ENCODE results near the gene PRRX2.

- TF ChIP-seq, protein P1, sequence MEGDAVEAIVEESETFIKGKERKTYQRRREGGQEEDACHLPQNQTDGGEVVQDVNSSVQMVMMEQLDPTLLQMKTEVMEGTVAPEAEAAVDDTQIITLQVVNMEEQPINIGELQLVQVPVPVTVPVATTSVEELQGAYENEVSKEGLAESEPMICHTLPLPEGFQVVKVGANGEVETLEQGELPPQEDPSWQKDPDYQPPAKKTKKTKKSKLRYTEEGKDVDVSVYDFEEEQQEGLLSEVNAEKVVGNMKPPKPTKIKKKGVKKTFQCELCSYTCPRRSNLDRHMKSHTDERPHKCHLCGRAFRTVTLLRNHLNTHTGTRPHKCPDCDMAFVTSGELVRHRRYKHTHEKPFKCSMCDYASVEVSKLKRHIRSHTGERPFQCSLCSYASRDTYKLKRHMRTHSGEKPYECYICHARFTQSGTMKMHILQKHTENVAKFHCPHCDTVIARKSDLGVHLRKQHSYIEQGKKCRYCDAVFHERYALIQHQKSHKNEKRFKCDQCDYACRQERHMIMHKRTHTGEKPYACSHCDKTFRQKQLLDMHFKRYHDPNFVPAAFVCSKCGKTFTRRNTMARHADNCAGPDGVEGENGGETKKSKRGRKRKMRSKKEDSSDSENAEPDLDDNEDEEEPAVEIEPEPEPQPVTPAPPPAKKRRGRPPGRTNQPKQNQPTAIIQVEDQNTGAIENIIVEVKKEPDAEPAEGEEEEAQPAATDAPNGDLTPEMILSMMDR (optimal IDR thresholded peaks at IDR 0.05 in 1 of 3, IDR thresholded peaks at IDR 0.05 in 1 of 3, conservative IDR thresholded peaks at IDR 0.05 in 1 of 3; ENCODE audit: extremely low read depth in 1 of 3, insufficient read depth in 2 of 3, low read length in 3 of 3), result no peak
- TF ChIP-seq EZH2 (IDR thresholded peaks at IDR 0.05; ENCODE audit: low read length), result no peak
Measured at GRCh38 chr9:129620669-129621295, 44.7 kb upstream of the PRRX2 start, which contains the start of gene C9orf50.
